ENCODE results near the gene MARCHF4.

DNA sequence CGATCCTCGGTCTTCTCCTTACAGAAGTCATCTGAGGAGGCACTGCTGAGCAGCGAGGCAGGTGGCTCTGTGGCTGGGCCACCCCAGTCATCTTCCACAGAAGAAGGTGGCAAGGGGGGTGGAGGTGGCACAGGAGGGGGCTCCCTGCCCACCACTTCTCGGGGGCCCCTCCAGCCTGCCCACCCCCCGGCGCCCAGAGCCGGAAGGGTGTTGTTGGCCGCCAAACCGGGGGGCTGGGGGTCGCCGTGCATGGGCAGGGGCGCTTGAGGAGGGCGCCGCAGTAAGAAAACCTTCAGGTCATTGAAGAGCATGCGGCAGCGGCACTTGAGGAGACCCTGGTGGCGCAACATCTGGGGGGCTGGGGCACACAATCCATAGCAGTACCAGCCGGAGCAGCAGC, 2.5 kb downstream of the MARCHF4 start:
- TF ChIP-seq CEBPB (IDR thresholded peaks at IDR 0.05) (no peak), TEAD4 (IDR thresholded peaks at IDR 0.05) (no peak), CREB1 (IDR thresholded peaks at IDR 0.05; ENCODE audit: low read depth) (no peak), RAD21 (IDR thresholded peaks at IDR 0.05; ENCODE audit: low read depth) (no peak), TCF12 (IDR thresholded peaks at IDR 0.05; ENCODE audit: low read depth) (no peak), FOXM1 (IDR thresholded peaks at IDR 0.05; ENCODE audit: borderline replicate concordance, low read depth) (no peak), EGR1 (IDR thresholded peaks at IDR 0.05) (no peak), REST (IDR thresholded peaks at IDR 0.05; ENCODE audit: low read depth) (no peak), NFIC (IDR thresholded peaks at IDR 0.05) (no peak), YY1 (IDR thresholded peaks at IDR 0.05; ENCODE audit: low read depth) (no peak)
- TF ChIP-seq, protein P1, sequence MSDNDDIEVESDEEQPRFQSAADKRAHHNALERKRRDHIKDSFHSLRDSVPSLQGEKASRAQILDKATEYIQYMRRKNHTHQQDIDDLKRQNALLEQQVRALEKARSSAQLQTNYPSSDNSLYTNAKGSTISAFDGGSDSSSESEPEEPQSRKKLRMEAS (IDR thresholded peaks at IDR 0.05): no peak
